ENCODE measurements around the gene GRIPAP1. TPM values are rescaled to one million over a fixed set of nuclear protein-coding genes. Genes with fewer than 3 reads are reported as not detected.

The GRIPAP1 gene
- total and polyA plus RNA-seq, 2 of the 13 experiments (the other 11 are each of a cell fraction or from before 2014, with no cell fraction given), result 16.1 to 22.6 TPM

GRCh38 chrX:49043220-49043986 lies 41.3 kb upstream of the GRIPAP1 start, which contains the start of gene TFE3 (continued):
- TF ChIP-seq ZBTB1 (CRISPR knock-in tag; IDR thresholded peaks at IDR 0.05; ENCODE audit: borderline replicate concordance), result no peak
- TF ChIP-seq U2AF1 (optimal IDR thresholded peaks at IDR 0.05; ENCODE audit: low read depth, low read length), result no peak
- TF ChIP-seq SNRNP70 (IDR thresholded peaks at IDR 0.05; ENCODE audit: low read depth, low read length), result no peak
- TF ChIP-seq KDM2A (CRISPR knock-in tag; IDR thresholded peaks at IDR 0.05; ENCODE audit: borderline replicate concordance, low read depth), result no peak
- peak; percentile 71 for TF ChIP-seq CREM (IDR thresholded peaks at IDR 0.05)
- TF ChIP-seq CREM (CRISPR knock-in tag; IDR thresholded peaks at IDR 0.05), result no peak
- TF ChIP-seq ATF4 (CRISPR knock-in tag; IDR thresholded peaks at IDR 0.05), result no peak
- TF ChIP-seq ZHX2 (IDR thresholded peaks at IDR 0.05; ENCODE audit: low read depth), result no peak
- TF ChIP-seq ZHX2 (CRISPR knock-in tag; IDR thresholded peaks at IDR 0.05; ENCODE audit: borderline replicate concordance), result no peak
- peak; percentile 63 for TF ChIP-seq ATF1 (CRISPR knock-in tag; IDR thresholded peaks at IDR 0.05)
- TF ChIP-seq HOXD1 (CRISPR knock-in tag; IDR thresholded peaks at IDR 0.05), result no peak
- TF ChIP-seq HMG20A (CRISPR knock-in tag; IDR thresholded peaks at IDR 0.05; ENCODE audit: borderline replicate concordance), result no peak
- TF ChIP-seq ZNF275 (CRISPR knock-in tag; IDR thresholded peaks at IDR 0.05; ENCODE audit: borderline replicate concordance), result no peak
- TF ChIP-seq, protein P1, sequence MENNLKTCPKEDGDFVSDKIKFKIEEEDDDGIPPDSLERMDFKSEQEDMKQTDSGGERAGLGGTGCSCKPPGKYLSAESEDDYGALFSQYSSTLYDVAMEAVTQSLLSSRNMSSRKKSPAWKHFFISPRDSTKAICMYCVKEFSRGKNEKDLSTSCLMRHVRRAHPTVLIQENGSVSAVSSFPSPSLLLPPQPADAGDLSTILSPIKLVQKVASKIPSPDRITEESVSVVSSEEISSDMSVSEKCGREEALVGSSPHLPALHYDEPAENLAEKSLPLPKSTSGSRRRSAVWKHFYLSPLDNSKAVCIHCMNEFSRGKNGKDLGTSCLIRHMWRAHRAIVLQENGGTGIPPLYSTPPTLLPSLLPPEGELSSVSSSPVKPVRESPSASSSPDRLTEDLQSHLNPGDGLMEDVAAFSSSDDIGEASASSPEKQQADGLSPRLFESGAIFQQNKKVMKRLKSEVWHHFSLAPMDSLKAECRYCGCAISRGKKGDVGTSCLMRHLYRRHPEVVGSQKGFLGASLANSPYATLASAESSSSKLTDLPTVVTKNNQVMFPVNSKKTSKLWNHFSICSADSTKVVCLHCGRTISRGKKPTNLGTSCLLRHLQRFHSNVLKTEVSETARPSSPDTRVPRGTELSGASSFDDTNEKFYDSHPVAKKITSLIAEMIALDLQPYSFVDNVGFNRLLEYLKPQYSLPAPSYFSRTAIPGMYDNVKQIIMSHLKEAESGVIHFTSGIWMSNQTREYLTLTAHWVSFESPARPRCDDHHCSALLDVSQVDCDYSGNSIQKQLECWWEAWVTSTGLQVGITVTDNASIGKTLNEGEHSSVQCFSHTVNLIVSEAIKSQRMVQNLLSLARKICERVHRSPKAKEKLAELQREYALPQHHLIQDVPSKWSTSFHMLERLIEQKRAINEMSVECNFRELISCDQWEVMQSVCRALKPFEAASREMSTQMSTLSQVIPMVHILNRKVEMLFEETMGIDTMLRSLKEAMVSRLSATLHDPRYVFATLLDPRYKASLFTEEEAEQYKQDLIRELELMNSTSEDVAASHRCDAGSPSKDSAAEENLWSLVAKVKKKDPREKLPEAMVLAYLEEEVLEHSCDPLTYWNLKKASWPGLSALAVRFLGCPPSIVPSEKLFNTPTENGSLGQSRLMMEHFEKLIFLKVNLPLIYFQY (CRISPR knock-in tag; IDR thresholded peaks at IDR 0.05; ENCODE audit: borderline replicate concordance), result no peak
- TF ChIP-seq MAZ (IDR thresholded peaks at IDR 0.05; ENCODE audit: borderline replicate concordance, low read depth, low read length), result peak; percentile 41; the same call in 1 of the 2 replicates
- no peak for TF ChIP-seq MAZ (CRISPR knock-in tag; IDR thresholded peaks at IDR 0.05; ENCODE audit: low read depth)
- no peak for TF ChIP-seq MAFF (IDR thresholded peaks at IDR 0.05; ENCODE audit: low read depth, low read length)
- TF ChIP-seq ZNF354B (CRISPR knock-in tag; IDR thresholded peaks at IDR 0.05), result no peak
